Bronchial epithelial cell (primary cell): ENCODE measurements around the gene TGM3. TPM values are rescaled to one million over a fixed set of nuclear protein-coding genes. Genes with fewer than 3 reads are reported as not detected.
A peak's percentile ranks its signal among the peaks of the same experiment; 100 is the strongest.

Experiments
- DNase-seq: peaks from one replicate; pipeline ENCODE4 v3.0.0-alpha.2; 2010; ENCODE audit warnings: low read depth
- FAIRE-seq: peaks from 2 replicates; lab custom pipeline; 2011; peaks lifted over from hg19 to GRCh38; lab: Jason Lieb, UNC
- H3K27me3 ChIP-seq: 2 replicates; pipeline ENCODE4 v1.5.1; 2011; ENCODE audit warnings: low read length; ENCODE audit not compliant: control insufficient read depth, insufficient read depth
- H3K36me3 ChIP-seq: 2 replicates; pipeline ENCODE4 v1.5.1; 2011; ENCODE audit warnings: low read length; ENCODE audit not compliant: control insufficient read depth, insufficient read depth
- H3K4me3 ChIP-seq: 2 replicates; pipeline ENCODE4 v1.5.1; 2011; ENCODE audit warnings: mild to moderate bottlenecking, low read depth, low read length, control low read depth
- total RNA-seq: library from RNA; depleted of rRNA; stranded (reverse); fragments of >200 nt; gene quantifications from 2 replicates; pipeline ENCODE4 v1.2.1, GENCODE V29; 2014
- TF ChIP-seq, protein P1 (sequence below): IDR thresholded peaks from 2 replicates; pipeline ENCODE4 v1.5.1; 2011; ENCODE audit warnings: mild to moderate bottlenecking, moderate library complexity, low read length, control low read depth, inconsistent platforms; ENCODE audit not compliant: insufficient read depth, severe bottlenecking

Gene TGM3
- total RNA-seq, 1 donor from 2014 or later: 11.8 TPM

DNA sequence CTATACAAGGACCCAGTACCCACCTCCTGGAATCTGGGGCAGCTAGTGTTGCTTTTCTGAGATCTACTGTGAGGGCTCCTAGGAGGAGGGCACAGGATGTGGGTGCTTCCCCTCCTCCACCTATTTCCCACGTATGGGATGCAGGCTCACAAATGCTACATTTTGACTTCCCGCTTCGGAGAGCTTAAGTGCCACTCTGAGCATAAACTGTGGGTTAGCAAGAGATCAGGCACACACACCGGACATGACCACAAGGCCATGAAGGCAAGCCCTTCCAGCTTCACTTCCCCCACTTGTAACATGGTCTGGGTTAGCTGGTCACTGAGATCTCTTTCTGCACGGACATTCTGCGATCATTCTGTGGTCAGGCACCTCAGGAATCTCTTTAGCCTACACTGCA is 15.7 kb upstream of the TGM3 start:
- no peak overlapping the region for H3K4me3 ChIP-seq
- FAIRE-seq: peak; percentile 66
- TF ChIP-seq, protein P1, sequence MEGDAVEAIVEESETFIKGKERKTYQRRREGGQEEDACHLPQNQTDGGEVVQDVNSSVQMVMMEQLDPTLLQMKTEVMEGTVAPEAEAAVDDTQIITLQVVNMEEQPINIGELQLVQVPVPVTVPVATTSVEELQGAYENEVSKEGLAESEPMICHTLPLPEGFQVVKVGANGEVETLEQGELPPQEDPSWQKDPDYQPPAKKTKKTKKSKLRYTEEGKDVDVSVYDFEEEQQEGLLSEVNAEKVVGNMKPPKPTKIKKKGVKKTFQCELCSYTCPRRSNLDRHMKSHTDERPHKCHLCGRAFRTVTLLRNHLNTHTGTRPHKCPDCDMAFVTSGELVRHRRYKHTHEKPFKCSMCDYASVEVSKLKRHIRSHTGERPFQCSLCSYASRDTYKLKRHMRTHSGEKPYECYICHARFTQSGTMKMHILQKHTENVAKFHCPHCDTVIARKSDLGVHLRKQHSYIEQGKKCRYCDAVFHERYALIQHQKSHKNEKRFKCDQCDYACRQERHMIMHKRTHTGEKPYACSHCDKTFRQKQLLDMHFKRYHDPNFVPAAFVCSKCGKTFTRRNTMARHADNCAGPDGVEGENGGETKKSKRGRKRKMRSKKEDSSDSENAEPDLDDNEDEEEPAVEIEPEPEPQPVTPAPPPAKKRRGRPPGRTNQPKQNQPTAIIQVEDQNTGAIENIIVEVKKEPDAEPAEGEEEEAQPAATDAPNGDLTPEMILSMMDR: no peak
- no peaks in the 10 kb centered on the region for H3K36me3 ChIP-seq
- no peak for DNase-seq
- H3K27me3 ChIP-seq: peaks cover 2% of the 10 kb centered on the region

DNA sequence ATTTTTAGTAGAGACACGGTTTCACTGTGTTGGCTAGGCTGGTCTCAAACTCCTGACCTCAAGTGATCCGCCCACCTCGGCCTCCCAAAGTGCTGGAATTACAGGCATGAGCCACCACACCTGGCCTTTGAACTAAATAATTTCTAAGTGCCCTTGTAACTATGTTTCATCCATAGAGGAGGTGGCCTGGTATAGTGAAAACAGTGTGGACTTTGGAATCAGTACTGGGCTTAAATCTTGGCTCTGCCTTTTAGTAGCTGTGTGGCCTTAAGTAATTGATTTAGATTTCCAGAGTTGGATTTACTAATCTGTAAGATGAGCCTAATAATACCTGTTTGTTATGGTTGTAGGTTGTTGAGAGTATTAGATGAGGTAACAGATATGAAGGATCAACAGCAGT is 14.2 kb upstream of the TGM3 start:
- H3K4me3 ChIP-seq: no peak overlapping the region
- no peak for FAIRE-seq
- H3K36me3 ChIP-seq: no peaks in the 10 kb centered on the region
- no peak for DNase-seq
- H3K27me3 ChIP-seq: peaks cover 2% of the 10 kb centered on the region
- TF ChIP-seq, protein P1: no peak

DNA sequence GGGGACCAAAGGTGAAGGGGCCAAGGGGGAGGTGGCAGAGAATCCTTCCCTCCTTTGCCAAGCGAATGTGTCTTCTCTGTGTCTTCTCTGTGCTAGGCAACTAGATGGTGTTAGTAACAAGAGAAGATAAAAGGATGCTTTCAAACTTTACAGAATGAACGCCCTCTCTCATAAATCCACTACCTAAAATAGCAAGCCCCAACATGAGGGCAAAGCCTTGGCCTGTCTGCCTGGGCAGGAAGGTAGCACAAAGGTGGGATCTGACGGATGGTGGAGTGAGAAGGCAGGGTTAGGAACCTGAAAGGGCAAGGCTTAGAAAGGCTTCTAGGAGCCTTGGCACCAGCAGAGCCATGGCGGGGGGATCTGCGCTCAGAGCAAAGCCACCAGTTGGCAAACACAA is 13.6 kb upstream of the TGM3 start:
- no peak for FAIRE-seq

DNA sequence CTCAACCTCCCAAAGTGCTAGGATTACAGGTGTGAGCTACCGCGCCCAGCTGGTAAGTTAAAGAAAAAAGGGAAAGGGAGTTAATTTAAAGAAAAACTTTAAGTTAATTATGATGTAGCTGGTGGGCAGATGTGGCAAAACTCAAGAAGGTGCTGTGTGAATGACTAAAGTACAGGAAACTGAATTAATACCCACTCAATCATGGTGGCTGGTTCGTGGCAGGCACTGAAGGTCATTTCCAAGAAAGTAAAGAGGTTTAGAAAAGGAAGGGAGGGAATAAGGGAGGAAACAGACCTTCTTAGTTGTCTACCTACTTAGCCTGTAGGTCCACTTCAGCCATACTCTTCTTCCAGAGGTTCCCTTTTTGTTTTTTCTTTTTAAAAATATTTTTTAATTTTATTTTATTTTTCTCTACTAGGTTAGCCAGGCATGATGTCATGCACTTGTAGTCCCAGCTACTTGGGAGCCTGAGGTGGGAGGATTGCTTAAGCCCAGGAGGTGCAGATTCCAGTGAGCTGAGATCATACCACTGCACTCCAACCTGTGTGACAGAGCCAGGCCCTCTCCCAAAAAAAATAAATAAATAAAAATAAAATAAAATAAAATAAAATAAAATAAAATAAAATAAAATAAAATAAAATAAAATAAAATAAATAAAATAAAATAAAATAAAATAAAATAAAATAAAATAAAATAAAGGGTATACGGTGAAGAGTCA is 11.9 kb upstream of the TGM3 start:
- TF ChIP-seq, protein P1: no peak
- DNase-seq (peak; percentile 84), FAIRE-seq (no peak)
- Histone ChIP-seq H3K36me3 (no peaks in the 10 kb centered on the region), H3K4me3 (no peak overlapping the region), H3K27me3 (no peaks in the 10 kb centered on the region)

More for the DNA sequence above, 13.6 kb upstream of the TGM3 start:
- no peak overlapping the region for H3K4me3 ChIP-seq
- DNase-seq: peak; percentile 30
- no peaks in the 10 kb centered on the region for H3K36me3 ChIP-seq
- H3K27me3 ChIP-seq: peaks cover 2% of the 10 kb centered on the region
- TF ChIP-seq, protein P1: no peak

DNA sequence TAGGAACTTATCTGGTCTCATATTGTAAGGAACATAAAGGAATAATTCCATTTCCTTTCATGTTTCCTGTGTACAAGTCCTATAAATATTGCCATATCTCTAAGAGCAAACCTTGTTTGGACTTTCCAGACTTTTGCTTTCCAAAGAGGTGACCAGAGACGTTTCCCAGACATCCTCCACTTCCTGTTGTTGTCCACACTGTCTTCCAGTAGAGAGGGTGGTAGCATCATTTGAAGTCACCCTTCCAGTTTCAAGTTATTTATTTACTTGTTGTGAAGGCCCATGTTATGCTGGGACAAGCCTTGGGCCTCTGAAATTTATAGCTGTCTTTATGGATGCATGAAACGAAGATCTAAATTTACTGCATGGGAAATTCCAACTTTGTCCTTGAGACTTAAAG is 10.6 kb upstream of the TGM3 start:
- DNase-seq (no peak), FAIRE-seq (no peak)
- no peak overlapping the region for H3K4me3 ChIP-seq
- H3K36me3 ChIP-seq: no peaks in the 10 kb centered on the region
- no peaks in the 10 kb centered on the region for H3K27me3 ChIP-seq
- TF ChIP-seq, protein P1: no peak

DNA sequence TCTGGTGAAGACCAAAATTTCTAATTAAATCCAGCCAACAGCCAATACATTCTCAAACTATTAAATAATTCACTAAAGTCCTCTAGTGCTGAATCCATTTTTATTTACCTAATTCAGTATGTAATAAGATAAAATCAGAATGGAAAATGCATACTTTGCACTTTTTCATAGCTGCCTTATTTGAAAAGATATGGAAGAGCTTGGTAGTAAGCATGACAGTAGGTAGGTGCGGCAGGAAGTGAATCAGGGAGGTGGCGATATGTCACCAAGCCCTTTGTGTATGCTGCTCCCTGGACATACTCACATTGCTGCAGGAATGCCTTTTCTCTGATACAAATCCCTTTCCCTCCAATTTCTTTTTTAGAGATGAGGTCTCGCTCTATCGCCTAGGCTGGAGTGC is 10.2 kb upstream of the TGM3 start:
- TF ChIP-seq, protein P1: no peak
- no peaks in the 10 kb centered on the region for H3K27me3 ChIP-seq
- DNase-seq: peak; percentile 49
- FAIRE-seq: peak; percentile 40
- H3K36me3 ChIP-seq: no peaks in the 10 kb centered on the region
- no peak overlapping the region for H3K4me3 ChIP-seq
